ENCODE results near the gene DYTN.

The DYTN gene

GRCh38 chr2:206688990-206689389, 29.2 kb downstream of the DYTN start:
- TF ChIP-seq REST (IDR thresholded peaks at IDR 0.05; ENCODE audit: insufficient read depth in 1 of 2, low read depth in 2 of 2, low read length in 2 of 2) (no peak), TAF1 (IDR thresholded peaks at IDR 0.05; ENCODE audit: borderline replicate concordance, insufficient read depth, low read length) (no peak), FOXP2 (optimal IDR thresholded peaks at IDR 0.05; ENCODE audit: borderline replicate concordance, extremely low read depth, extremely low read length, insufficient read depth) (no peak), SIN3A (IDR thresholded peaks at IDR 0.05; ENCODE audit: borderline replicate concordance, insufficient read depth, low read length) (no peak), POLR2AphosphoS5 (IDR thresholded peaks at IDR 0.05; ENCODE audit: low read depth, low read length) (no peak)

GRCh38 chr2:206688453-206688852, 29.7 kb downstream of the DYTN start:
- no peak for TF ChIP-seq TAF1 (IDR thresholded peaks at IDR 0.05; ENCODE audit: borderline replicate concordance, insufficient read depth, low read length)
- no peak for TF ChIP-seq REST (IDR thresholded peaks at IDR 0.05; ENCODE audit: insufficient read depth in 1 of 2, low read depth in 2 of 2, low read length in 2 of 2)
- no peak for TF ChIP-seq FOXP2 (optimal IDR thresholded peaks at IDR 0.05; ENCODE audit: borderline replicate concordance, extremely low read depth, extremely low read length, insufficient read depth)
- TF ChIP-seq POLR2AphosphoS5 (IDR thresholded peaks at IDR 0.05; ENCODE audit: low read depth, low read length), result no peak
- TF ChIP-seq SIN3A (IDR thresholded peaks at IDR 0.05; ENCODE audit: borderline replicate concordance, insufficient read depth, low read length), result no peak

GRCh38 chr2:206683546-206683945, 34.6 kb downstream of the DYTN start:
- no peak for TF ChIP-seq FOXP2 (optimal IDR thresholded peaks at IDR 0.05; ENCODE audit: borderline replicate concordance, extremely low read depth, extremely low read length, insufficient read depth)
- TF ChIP-seq REST (IDR thresholded peaks at IDR 0.05; ENCODE audit: insufficient read depth in 1 of 2, low read depth in 2 of 2, low read length in 2 of 2), result no peak

- no peak for TF ChIP-seq POLR2AphosphoS5 (IDR thresholded peaks at IDR 0.05; ENCODE audit: low read depth, low read length)
- TF ChIP-seq REST (IDR thresholded peaks at IDR 0.05; ENCODE audit: insufficient read depth in 1 of 2, low read depth in 2 of 2, low read length in 2 of 2), result no peak
- no peak for TF ChIP-seq SIN3A (IDR thresholded peaks at IDR 0.05; ENCODE audit: borderline replicate concordance, insufficient read depth, low read length)
- no peak for TF ChIP-seq FOXP2 (optimal IDR thresholded peaks at IDR 0.05; ENCODE audit: borderline replicate concordance, extremely low read depth, extremely low read length, insufficient read depth)
- no peak for TF ChIP-seq TAF1 (IDR thresholded peaks at IDR 0.05; ENCODE audit: borderline replicate concordance, insufficient read depth, low read length)
Measured at GRCh38 chr2:206670531-206671319, 47.5 kb downstream of the DYTN start.

Measured in PFSK-1 (cell line).